PC-3 (cell line): ENCODE measurements around the gene MARK3. TPM values are rescaled to one million over a fixed set of nuclear protein-coding genes. Genes with fewer than 3 reads are reported as not detected.

Experiments used
- ATAC-seq: fragments of 200-7000 bp; cut with Tn5 transposase; 2 replicates; pipeline ENCODE4 v1.9.1; 2020; ENCODE audit warnings: mild to moderate bottlenecking, moderate library complexity
- BruUV-seq: library from RNA; stranded (reverse); fragments of 400-500 nt; replicated peaks from 2 replicates; lab custom pipeline; 2021; lab: Mats Ljungman, UMichigan
- CTCF ChIA-PET: fragments of 300-600 bp; sonication (Branson Sonifier 250); formaldehyde crosslinking; loops from one replicate; lab custom pipeline; 2022; ENCODE audit warnings: antibody characterized with exemption; lab: Charles Lee
- POLR2A ChIA-PET: fragments of 300-600 bp; sonication (Branson Sonifier 250); formaldehyde crosslinking; loops from one replicate; lab custom pipeline; 2022; ENCODE audit warnings: antibody characterized with exemption; ENCODE audit not compliant: unreplicated experiment; lab: Charles Lee
- DNase-seq: peaks from one replicate; pipeline ENCODE4 v3.0.0-alpha.2; 2015
- H2AFZ ChIP-seq: fragments of 300-600 bp; sonication (generic); 2 replicates; pipeline ENCODE4 v1.6.0; 2016; ENCODE audit warnings: antibody characterized with exemption, low read length
- H3F3A ChIP-seq: fragments of 300-600 bp; sonication (generic); one replicate; pipeline ENCODE4 v1.6.0; 2017; ENCODE audit warnings: antibody characterized with exemption, low read length, control low read depth, mild to moderate bottlenecking; ENCODE audit not compliant: unreplicated experiment
- H3K27ac ChIP-seq: fragments of 300-600 bp; sonication (generic); 2 replicates; pipeline ENCODE4 v1.5.1; 2016; ENCODE audit warnings: mild to moderate bottlenecking, low read length
- H3K27me3 ChIP-seq: fragments of 300-600 bp; sonication (generic); 2 replicates; pipeline ENCODE4 v1.6.1; 2016; ENCODE audit warnings: low read length, mixed read lengths
- H3K36me3 ChIP-seq: fragments of 300-600 bp; sonication (generic); 2 replicates; pipeline ENCODE4 v1.6.1; 2016; ENCODE audit warnings: low read depth, mixed run types, low read length, mixed read lengths
- H3K4me1 ChIP-seq: fragments of 300-600 bp; sonication (generic); 2 replicates; pipeline ENCODE4 v1.5.1; 2016; ENCODE audit warnings: low read length; ENCODE audit not compliant: insufficient read depth
- H3K4me2 ChIP-seq: fragments of 300-600 bp; sonication (generic); 2 replicates; pipeline ENCODE4 v1.6.0; 2016; ENCODE audit warnings: low read length
- H3K4me3 ChIP-seq: fragments of 300-600 bp; sonication (generic); 2 replicates; pipeline ENCODE4 v1.5.1; 2016; ENCODE audit warnings: mild to moderate bottlenecking, low read length, mixed read lengths
- H3K79me2 ChIP-seq: fragments of 300-600 bp; sonication (generic); 2 replicates; pipeline ENCODE4 v1.6.1; 2017; ENCODE audit warnings: low read length, mixed read lengths
- H3K9ac ChIP-seq: fragments of 300-600 bp; sonication (generic); 2 replicates; pipeline ENCODE4 v1.6.0; 2016; ENCODE audit warnings: mild to moderate bottlenecking, low read length
- H3K9me2 ChIP-seq: fragments of 300-600 bp; sonication (generic); replicated peaks from 2 replicates; pipeline ENCODE4 v1.6.1; 2016; ENCODE audit warnings: mixed run types, low read length, mixed read lengths
- H3K9me3 ChIP-seq: fragments of 300-600 bp; sonication (generic); 2 replicates; pipeline ENCODE4 v1.6.1; 2016; ENCODE audit warnings: low read length, mixed read lengths
- H4K20me1 ChIP-seq: fragments of 300-600 bp; sonication (generic); 2 replicates; pipeline ENCODE4 v1.6.1; 2016; ENCODE audit warnings: low read length, mixed read lengths
- EZH2 ChIP-seq: fragments of 300-600 bp; sonication (generic); IDR thresholded peaks from one replicate; pipeline ENCODE4 v1.6.1; 2017; ENCODE audit warnings: antibody characterized with exemption, mild to moderate bottlenecking, low read length; ENCODE audit not compliant: unreplicated experiment
- EZH2phosphoT487 ChIP-seq: fragments of 300-600 bp; sonication (generic); IDR thresholded peaks from 2 replicates; pipeline ENCODE4 v1.6.1; 2018; ENCODE audit warnings: mild to moderate bottlenecking, antibody characterized with exemption, low read length, borderline replicate concordance
- intact Hi-C: fragments of 100-400 bp; cut with micrococcal nuclease; formaldehyde crosslinking; loops from 2 replicates; pipeline ENCODE4 v1.9.0; 2023
- total RNA-seq: library from RNA; depleted of rRNA; stranded (reverse); fragments of >200 nt; gene quantifications from 2 replicates; pipeline ENCODE4 v1.2.3, GENCODE V29; 2014
- TF ChIP-seq, protein P1 (sequence below): fragments of 300-600 bp; sonication (generic); conservative IDR thresholded peaks from 2 replicates; pipeline ENCODE4 v1.5.1; 2017; ENCODE audit warnings: antibody characterized with exemption, low read depth, mild to moderate bottlenecking, low read length

Gene MARK3
- total RNA-seq, 1 experiment from 2014 or later, result 69.9 TPM

DNA sequence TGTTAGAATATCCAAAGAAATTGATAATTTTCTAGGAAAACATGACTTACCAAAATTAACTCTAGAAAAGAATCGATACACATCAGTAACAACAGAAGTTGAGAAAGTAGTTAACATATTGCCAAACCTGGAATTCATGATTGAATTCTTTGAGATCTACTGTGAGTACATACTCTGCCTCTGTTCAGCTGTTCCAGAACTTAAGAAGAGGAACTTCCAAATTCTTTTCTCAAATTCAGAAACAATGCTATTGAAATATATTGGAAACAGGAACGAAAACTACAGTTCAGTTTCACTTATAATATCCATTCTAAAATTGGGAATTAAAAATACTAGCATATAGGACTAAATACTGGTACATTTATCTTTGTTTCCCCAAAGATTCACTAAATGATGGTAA is 57.9 kb downstream of the MARK3 start:
- POLR2A ChIA-PET, result no interaction called here
- H3K4me1 ChIP-seq, result no peaks in the 10 kb centered on the region

DNA sequence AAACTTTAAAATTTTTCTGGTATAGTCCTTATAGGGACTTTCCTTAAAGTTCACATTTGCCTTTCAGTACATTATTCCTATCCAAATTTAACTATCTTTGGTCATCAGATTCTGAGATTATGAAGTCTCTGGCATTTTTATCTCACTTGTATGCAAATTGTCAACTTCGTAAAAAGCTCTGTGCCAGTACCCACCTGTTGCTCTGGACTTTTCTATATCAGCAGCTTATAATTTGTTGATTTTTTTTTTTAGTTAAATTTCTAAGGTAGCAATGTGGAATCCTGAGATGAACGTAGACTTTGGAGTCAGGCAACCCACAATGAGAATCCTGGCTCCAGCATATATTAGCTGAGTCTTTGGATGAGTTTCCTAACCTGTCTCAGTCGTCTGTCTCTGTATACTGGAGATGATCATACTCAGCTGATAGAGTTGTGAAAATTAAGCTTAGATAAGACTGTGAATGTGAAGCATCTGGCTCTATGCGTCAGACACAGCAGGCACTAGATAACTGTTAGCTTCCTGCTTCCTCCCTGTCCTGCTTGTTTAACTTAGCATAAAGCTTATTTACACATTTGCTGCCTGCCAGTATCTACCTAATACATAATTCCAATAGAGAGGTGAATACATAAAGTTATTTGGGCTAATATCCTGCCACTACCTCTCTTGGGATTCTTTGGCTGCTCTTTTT is 59.8 kb downstream of the MARK3 start:
- CTCF ChIA-PET, result no interaction called here
- Histone ChIP-seq H2AFZ (no peak overlapping the region), H3K4me2 (no peak overlapping the region), H3F3A (no peaks in the 10 kb centered on the region), H3K9me3 (no peaks in the 10 kb centered on the region), H3K27ac (no peak overlapping the region), H3K36me3 (0 out of 2 replicates have a peak, but pooled peaks cover 3% of the 10 kb centered on the region), H3K27me3 (no peaks in the 10 kb centered on the region), H4K20me1 (peaks cover 14% of the 10 kb centered on the region), H3K79me2 (peaks cover 68% of the 10 kb centered on the region), H3K4me3 (no peak overlapping the region), H3K9me2 (no peaks in the 10 kb centered on the region), H3K4me1 (no peaks in the 10 kb centered on the region), H3K9ac (no peak overlapping the region)
- POLR2A ChIA-PET, result no interaction called here
- ATAC-seq, result peak; percentile 54
- intact Hi-C loops, result no loop called here
- TF ChIP-seq EZH2, result no peak
- no peak for TF ChIP-seq EZH2phosphoT487
- TF ChIP-seq, protein P1, sequence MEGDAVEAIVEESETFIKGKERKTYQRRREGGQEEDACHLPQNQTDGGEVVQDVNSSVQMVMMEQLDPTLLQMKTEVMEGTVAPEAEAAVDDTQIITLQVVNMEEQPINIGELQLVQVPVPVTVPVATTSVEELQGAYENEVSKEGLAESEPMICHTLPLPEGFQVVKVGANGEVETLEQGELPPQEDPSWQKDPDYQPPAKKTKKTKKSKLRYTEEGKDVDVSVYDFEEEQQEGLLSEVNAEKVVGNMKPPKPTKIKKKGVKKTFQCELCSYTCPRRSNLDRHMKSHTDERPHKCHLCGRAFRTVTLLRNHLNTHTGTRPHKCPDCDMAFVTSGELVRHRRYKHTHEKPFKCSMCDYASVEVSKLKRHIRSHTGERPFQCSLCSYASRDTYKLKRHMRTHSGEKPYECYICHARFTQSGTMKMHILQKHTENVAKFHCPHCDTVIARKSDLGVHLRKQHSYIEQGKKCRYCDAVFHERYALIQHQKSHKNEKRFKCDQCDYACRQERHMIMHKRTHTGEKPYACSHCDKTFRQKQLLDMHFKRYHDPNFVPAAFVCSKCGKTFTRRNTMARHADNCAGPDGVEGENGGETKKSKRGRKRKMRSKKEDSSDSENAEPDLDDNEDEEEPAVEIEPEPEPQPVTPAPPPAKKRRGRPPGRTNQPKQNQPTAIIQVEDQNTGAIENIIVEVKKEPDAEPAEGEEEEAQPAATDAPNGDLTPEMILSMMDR, result no peak
- DNase-seq, result no peak
- no TSS peak for BruUV-seq

More for the DNA sequence above, 57.9 kb downstream of the MARK3 start:
- H3K4me2 ChIP-seq, result no peak overlapping the region
- 0 out of 2 replicates have a peak, but pooled peaks cover 11% of the 10 kb centered on the region for H3K36me3 ChIP-seq
- ATAC-seq (no peak), DNase-seq (no peak)
- BruUV-seq, result TSS peak; percentile 9
- H3K9me2 ChIP-seq, result no peaks in the 10 kb centered on the region
- TF ChIP-seq, protein P1, result no peak
- TF ChIP-seq EZH2phosphoT487 (no peak), EZH2 (no peak)
- intact Hi-C loops, result no loop called here
- CTCF ChIA-PET, result no interaction called here
- no peak overlapping the region for H3K4me3 ChIP-seq
- no peaks in the 10 kb centered on the region for H3F3A ChIP-seq
- peaks cover 6% of the 10 kb centered on the region for H4K20me1 ChIP-seq
- no peaks in the 10 kb centered on the region for H3K9me3 ChIP-seq
- no peaks in the 10 kb centered on the region for H3K27me3 ChIP-seq
- no peak overlapping the region for H3K27ac ChIP-seq
- H2AFZ ChIP-seq, result no peak overlapping the region
- peaks cover 68% of the 10 kb centered on the region for H3K79me2 ChIP-seq
- H3K9ac ChIP-seq, result no peak overlapping the region

DNA sequence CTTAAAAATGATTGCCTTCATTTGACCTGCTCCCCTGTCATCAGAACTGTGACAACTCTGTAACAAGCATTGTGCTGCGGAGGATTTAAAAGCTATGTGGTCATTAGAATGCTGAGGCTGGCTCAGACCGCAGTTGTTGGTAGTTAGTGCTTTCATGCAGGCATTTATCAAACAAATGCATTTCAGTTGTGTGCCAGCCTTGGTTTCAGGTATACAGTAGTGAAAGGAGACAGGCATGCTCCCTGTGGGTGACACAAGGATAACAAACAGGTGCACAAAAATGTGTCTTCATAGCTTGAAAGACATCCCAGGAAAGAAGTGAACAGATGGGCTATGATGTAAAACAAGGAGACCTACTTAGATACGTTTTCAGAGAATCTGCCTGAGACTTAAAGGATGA is 60.6 kb downstream of the MARK3 start:
- H3K4me1 ChIP-seq, result no peaks in the 10 kb centered on the region
- ATAC-seq (no peak), DNase-seq (no peak)
- peaks cover 14% of the 10 kb centered on the region for H4K20me1 ChIP-seq
- H2AFZ ChIP-seq, result no peak overlapping the region
- TF ChIP-seq EZH2 (no peak), EZH2phosphoT487 (no peak)
- TF ChIP-seq, protein P1, result no peak
- no peaks in the 10 kb centered on the region for H3K27me3 ChIP-seq
- no peaks in the 10 kb centered on the region for H3K9me3 ChIP-seq
- ChIA-PET POLR2A (no interaction called here), CTCF (no interaction called here)
- intact Hi-C loops, result no loop called here
- H3K4me2 ChIP-seq, result no peak overlapping the region
- no peaks in the 10 kb centered on the region for H3K9me2 ChIP-seq
- no peak overlapping the region for H3K4me3 ChIP-seq
- H3K9ac ChIP-seq, result no peak overlapping the region
- BruUV-seq, result no TSS peak
- peaks cover 62% of the 10 kb centered on the region for H3K79me2 ChIP-seq
- H3K27ac ChIP-seq, result no peak overlapping the region
- H3K36me3 ChIP-seq, result 0 out of 2 replicates have a peak, but pooled peaks cover 3% of the 10 kb centered on the region
- H3F3A ChIP-seq, result no peaks in the 10 kb centered on the region
